Ramos (cell line): ENCODE data around the gene GKN2.

Experiments used
- in situ Hi-C: fragments of 300-500 bp; cut with MboI; formaldehyde crosslinking; loops from one replicate; pipeline ENCODE4 v1.14.3; 2022; ENCODE audit warnings: low sequenced_read_pairs; ENCODE audit not compliant: unreplicated experiment

The GKN2 gene

GRCh38 chr2:68952887-68953521 lies at the start of gene GKN2:
Gene GKN2, minus strand, starts transcription at chr2:68952893. Its CDS starts 32 bp downstream, at chr2:68952861.
- in situ Hi-C loops, result no loop called here

GRCh38 chr2:69001879-69002278 lies 49.2 kb upstream of the GKN2 start:
- in situ Hi-C loops, result no loop called here

GRCh38 chr2:68997401-68997800 lies 44.7 kb upstream of the GKN2 start:
- in situ Hi-C loops, result no loop called here

GRCh38 chr2:68995916-68996315 lies 43.2 kb upstream of the GKN2 start:
- in situ Hi-C loops, result no loop called here

GRCh38 chr2:68994864-68995263 lies 42.2 kb upstream of the GKN2 start:
- in situ Hi-C loops, result no loop called here

- in situ Hi-C loops, result no loop called here
These were observed 41.0 kb upstream of the GKN2 start for GRCh38 chr2:68993660-68994059.

- in situ Hi-C loops, result no loop called here
These were observed 40.2 kb upstream of the GKN2 start for GRCh38 chr2:68992933-68993332.

- in situ Hi-C loops, result no loop called here
These were observed 39.6 kb upstream of the GKN2 start for GRCh38 chr2:68992341-68992740.

GRCh38 chr2:68989035-68989434 lies 36.3 kb upstream of the GKN2 start:
- in situ Hi-C loops, result no loop called here

- in situ Hi-C loops, result no loop called here
These were observed 34.4 kb upstream of the GKN2 start for GRCh38 chr2:68987021-68987503.

GRCh38 chr2:68980956-68981355 lies 28.3 kb upstream of the GKN2 start:
- in situ Hi-C loops, result no loop called here

- in situ Hi-C loops, result no loop called here
These were observed 25.4 kb upstream of the GKN2 start for GRCh38 chr2:68978098-68978497.

GRCh38 chr2:68977453-68977852 lies 24.8 kb upstream of the GKN2 start:
- in situ Hi-C loops, result no loop called here

- in situ Hi-C loops, result no loop called here
These were observed 23.2 kb upstream of the GKN2 start for GRCh38 chr2:68975844-68976243.

GRCh38 chr2:68974946-68975665 lies 22.4 kb upstream of the GKN2 start:
- in situ Hi-C loops, result no loop called here

GRCh38 chr2:68974251-68974650 lies 21.6 kb upstream of the GKN2 start, which contains the start of gene GKN1:
Gene GKN1, plus strand, starts transcription at chr2:68974636. Its CDS starts 42 bp downstream, at chr2:68974678.
- in situ Hi-C loops, result no loop called here

GRCh38 chr2:68971591-68972231 lies 19.0 kb upstream of the GKN2 start:
- in situ Hi-C loops, result no loop called here

GRCh38 chr2:68970566-68971265 lies 18.0 kb upstream of the GKN2 start:
- in situ Hi-C loops, result no loop called here

GRCh38 chr2:68969736-68970490 lies 17.2 kb upstream of the GKN2 start:
- in situ Hi-C loops, result no loop called here

GRCh38 chr2:68968221-68968620 lies 15.5 kb upstream of the GKN2 start:
- in situ Hi-C loops, result no loop called here
